H1 (cell line): ENCODE data around the gene PRR33. TPM values are rescaled to one million over a fixed set of nuclear protein-coding genes. Genes with fewer than 3 reads are reported as not detected.

Experiments used
- CTCF ChIA-PET: fragments of 300-600 bp; sonication (Branson Sonifier 250); formaldehyde crosslinking; loops from one replicate; lab custom pipeline; 2021; ENCODE audit not compliant: partially characterized antibody; lab: Charles Lee
- POLR2A ChIA-PET: fragments of 300-600 bp; sonication (Branson Sonifier 250); formaldehyde crosslinking; loops from one replicate; lab custom pipeline; 2021; ENCODE audit warnings: inconsistent platforms; ENCODE audit not compliant: partially characterized antibody; lab: Charles Lee
- DNase-seq, 2 experiments: peaks; one replicate each; pipeline versions ENCODE4 v3.0.0 to v3.0.0-alpha.2; 2010 to 2022; ENCODE audit warnings: low spot score in 2 of 2, low read depth in 1 of 2, mixed read lengths in 1 of 2
- FAIRE-seq: peaks from 2 replicates; lab custom pipeline; 2011; peaks lifted over from hg19 to GRCh38; lab: Jason Lieb, UNC
- H2AFZ ChIP-seq: 2 replicates; pipeline ENCODE4 v1.8.1; 2012; ENCODE audit warnings: low read length, inconsistent platforms
- H2AK5ac ChIP-seq: 2 replicates; pipeline ENCODE4 v1.6.1; 2013; ENCODE audit warnings: low read depth, low read length
- H2BK120ac ChIP-seq: replicated peaks from 2 replicates; pipeline ENCODE3; 2013; ENCODE audit warnings: low read depth, low read length, inconsistent platforms
- H2BK12ac ChIP-seq: 2 replicates; pipeline ENCODE4 v1.6.1; 2013; ENCODE audit warnings: low read depth, low read length
- H2BK15ac ChIP-seq: 2 replicates; pipeline ENCODE4 v1.6.1; 2013; ENCODE audit warnings: low read length
- H2BK20ac ChIP-seq: 2 replicates; pipeline ENCODE4 v1.6.1; 2013; ENCODE audit warnings: low read length
- H2BK5ac ChIP-seq: 2 replicates; pipeline ENCODE4 v1.6.1; 2013; ENCODE audit warnings: low read depth, low read length
- H3K14ac ChIP-seq: 2 replicates; pipeline ENCODE4 v1.6.1; 2013; ENCODE audit warnings: inconsistent platforms; ENCODE audit not compliant: insufficient read length
- H3K18ac ChIP-seq: 2 replicates; pipeline ENCODE4 v1.6.1; 2013; ENCODE audit warnings: low read length; ENCODE audit errors: extremely low read depth
- H3K23ac ChIP-seq: 2 replicates; pipeline ENCODE4 v1.6.1; 2013; ENCODE audit warnings: inconsistent platforms; ENCODE audit not compliant: insufficient read length
- H3K23me2 ChIP-seq: 2 replicates; pipeline ENCODE4 v1.6.1; 2013; ENCODE audit warnings: low read depth, low read length
- H3K27ac ChIP-seq: 2 replicates; pipeline ENCODE4 v1.6.1; 2011; ENCODE audit warnings: low read depth, low read length, inconsistent platforms
- H3K27me3 ChIP-seq, 4 experiments: replicated peaks in 1 of 4; 1 replicate in 1 of 4; 2 replicates in 3 of 4; pipeline versions ENCODE4 v1.6.1 to v1.8.1; 2011 to 2013; ENCODE audit warnings: low read length in 3 of 4, mild to moderate bottlenecking in 3 of 4, inconsistent platforms in 2 of 4, mixed read lengths in 2 of 4, moderate library complexity in 1 of 4; ENCODE audit not compliant: control insufficient read depth in 3 of 4, insufficient read depth in 3 of 4; ENCODE audit errors: extremely low read depth in 1 of 4
- H3K36me3 ChIP-seq, 4 experiments: 2 replicates each; pipeline versions ENCODE4 v1.6.1 to v1.8.1; 2011 to 2013; ENCODE audit warnings: mild to moderate bottlenecking in 4 of 4, low read length in 3 of 4, moderate library complexity in 2 of 4, control low read depth in 1 of 4, inconsistent platforms in 1 of 4; ENCODE audit not compliant: insufficient read depth in 4 of 4, control insufficient read depth in 2 of 4
- H3K4ac ChIP-seq: replicated peaks from 2 replicates; pipeline ENCODE3; 2013; ENCODE audit warnings: low read length, low read depth, mixed read lengths, inconsistent platforms; ENCODE audit not compliant: insufficient read length
- H3K4me1 ChIP-seq, 4 experiments: replicated peaks in 1 of 4; 1 replicate in 1 of 4; 2 replicates in 3 of 4; pipeline versions ENCODE4 v1.6.1 to v1.8.1; 2011 to 2013; ENCODE audit warnings: low read length in 3 of 4, inconsistent platforms in 2 of 4, mixed read lengths in 1 of 4; ENCODE audit not compliant: insufficient read depth in 4 of 4, control insufficient read depth in 3 of 4
- H3K4me2 ChIP-seq, 2 experiments: 2 replicates each; pipeline versions ENCODE4 v1.6.1 to v1.8.1; 2011 to 2013; ENCODE audit warnings: low read depth in 2 of 2, low read length in 2 of 2, control low read depth in 1 of 2, inconsistent platforms in 1 of 2, mild to moderate bottlenecking in 1 of 2; ENCODE audit not compliant: insufficient read depth in 1 of 2
- H3K4me3 ChIP-seq, 4 experiments: fragments of 200-600, 300-600 bp in 1 of 4; sonication (generic), shearing (Covaris generic), sonication (Bioruptor Twin) in 1 of 4; 2 replicates each; pipeline versions ENCODE4 v1.5.1 to v1.8.1; 2011 to 2016; ENCODE audit warnings: low read length in 4 of 4, low read depth in 3 of 4, control low read depth in 2 of 4, inconsistent platforms in 2 of 4, mild to moderate bottlenecking in 2 of 4, mixed read lengths in 1 of 4, moderate library complexity in 1 of 4; ENCODE audit not compliant: insufficient read depth in 2 of 4; ENCODE audit errors: extremely low read depth in 1 of 4
- H3K56ac ChIP-seq: replicated peaks from 2 replicates; pipeline ENCODE3; 2013; ENCODE audit warnings: low read depth, mild to moderate bottlenecking, mixed read lengths, low read length, inconsistent platforms; ENCODE audit not compliant: insufficient read length
- H3K79me1 ChIP-seq: 2 replicates; pipeline ENCODE4 v1.6.1; 2013; ENCODE audit warnings: low read depth, low read length, control low read depth
- H3K79me2 ChIP-seq, 2 experiments: 2 replicates each; pipeline versions ENCODE4 v1.6.1 to v1.8.1; 2012 to 2013; ENCODE audit warnings: low read length in 2 of 2, mild to moderate bottlenecking in 2 of 2, inconsistent platforms in 1 of 2; ENCODE audit not compliant: insufficient read depth in 2 of 2, control insufficient read depth in 1 of 2
- H3K9ac ChIP-seq, 4 experiments: replicated peaks in 1 of 4; 1 replicate in 1 of 4; 2 replicates in 3 of 4; pipeline versions ENCODE4 v1.6.1 to v1.8.1; 2011 to 2013; ENCODE audit warnings: low read depth in 3 of 4, low read length in 3 of 4, control low read depth in 2 of 4, mild to moderate bottlenecking in 2 of 4, moderate library complexity in 2 of 4, inconsistent platforms in 1 of 4; ENCODE audit errors: extremely low read depth in 1 of 4
- H3K9me3 ChIP-seq, 2 experiments: 2 replicates each; pipeline versions ENCODE4 v1.6.1 to v1.8.1; 2012 to 2013; ENCODE audit warnings: mild to moderate bottlenecking in 2 of 2, moderate library complexity in 2 of 2, control low read depth in 1 of 2, inconsistent platforms in 1 of 2, low read depth in 1 of 2, low read length in 1 of 2, mixed read lengths in 1 of 2; ENCODE audit not compliant: insufficient read depth in 2 of 2
- H4K20me1 ChIP-seq, 2 experiments: replicated peaks in 1 of 2; 2 replicates each; pipeline versions ENCODE3 to v1.8.1; 2011 to 2013; ENCODE audit warnings: inconsistent platforms in 2 of 2, low read length in 2 of 2, mild to moderate bottlenecking in 1 of 2; ENCODE audit not compliant: insufficient read depth in 2 of 2, control insufficient read depth in 1 of 2
- H4K5ac ChIP-seq: 2 replicates; pipeline ENCODE4 v1.6.1; 2013; ENCODE audit warnings: low read length, low read depth, mixed read lengths, inconsistent platforms; ENCODE audit not compliant: insufficient read length
- H4K8ac ChIP-seq: 2 replicates; pipeline ENCODE4 v1.8.0; 2013; ENCODE audit warnings: mild to moderate bottlenecking, moderate library complexity, low read length, inconsistent platforms; ENCODE audit not compliant: insufficient read depth; ENCODE audit errors: extremely low read depth
- H4K91ac ChIP-seq: replicated peaks from 2 replicates; pipeline ENCODE3; 2013; ENCODE audit warnings: low read length, mixed read lengths, inconsistent platforms; ENCODE audit not compliant: insufficient read length
- BACH1 ChIP-seq: IDR thresholded peaks from 2 replicates; pipeline ENCODE4 v1.6.1; 2012; ENCODE audit warnings: low read length, improper control_type of control experiment
- BCL11A ChIP-seq, 2 experiments: IDR thresholded peaks; one replicate each; pipeline ENCODE4 v1.6.1; 2011; ENCODE audit warnings: low read depth in 2 of 2, low read length in 2 of 2, mild to moderate bottlenecking in 2 of 2
- CTBP2 ChIP-seq: IDR thresholded peaks from 2 replicates; pipeline ENCODE4 v1.7.0; 2011; ENCODE audit warnings: borderline replicate concordance, mild to moderate bottlenecking, moderate library complexity, mixed read lengths, low read length; ENCODE audit not compliant: insufficient read depth, insufficient read length
- FOSL1 ChIP-seq: IDR thresholded peaks from 2 replicates; pipeline ENCODE4 v1.6.1; 2011; ENCODE audit warnings: mild to moderate bottlenecking, low read depth, low read length, moderate library complexity; ENCODE audit not compliant: insufficient read depth
- HDAC6 ChIP-seq: IDR thresholded peaks from one replicate; pipeline ENCODE4 v1.7.1; 2012; ENCODE audit warnings: low read depth, mild to moderate bottlenecking, inconsistent platforms, low read length, moderate library complexity
- JUN ChIP-seq: IDR thresholded peaks from 2 replicates; pipeline ENCODE4 v1.6.1; 2011; ENCODE audit warnings: low read depth, mild to moderate bottlenecking, improper control_type of control experiment, low read length
- RFX5 ChIP-seq: IDR thresholded peaks from 2 replicates; pipeline ENCODE4 v1.6.1; 2011; ENCODE audit warnings: low read depth, low read length, improper control_type of control experiment, borderline replicate concordance
- RNF2 ChIP-seq: fragments of 200-900, 300-1000 bp; sonication (generic); IDR thresholded peaks from 2 replicates; pipeline ENCODE4 v1.7.1; 2016; ENCODE audit warnings: borderline replicate concordance, low read depth, mild to moderate bottlenecking, antibody characterized with exemption, low read length; ENCODE audit not compliant: poor library complexity, severe bottlenecking; ENCODE audit errors: missing control alignments
- SRF ChIP-seq: IDR thresholded peaks from 2 replicates; pipeline ENCODE4 v1.6.1; 2011; ENCODE audit warnings: mild to moderate bottlenecking, low read depth, low read length, moderate library complexity
- TAF7 ChIP-seq: optimal IDR thresholded peaks from 2 replicates; pipeline ENCODE3; 2011; ENCODE audit warnings: low read depth, mild to moderate bottlenecking, inconsistent platforms, low read length, moderate library complexity, borderline replicate concordance
- TBP ChIP-seq: IDR thresholded peaks from 2 replicates; pipeline ENCODE4 v1.6.1; 2011; ENCODE audit warnings: low read depth, low read length, improper control_type of control experiment
- WGBS, 2 experiments: shearing (Covaris generic) in 1 of 2; methylation state at CpG; one replicate each; pipeline versions ENCODE4 v1.1.6 to v1.1.7; 2013 to 2015; ENCODE audit warnings: low lambda C conversion rate in 2 of 2, mixed read lengths in 2 of 2, inconsistent platforms in 1 of 2, low coverage in 1 of 2, missing lambda C conversion rate in 1 of 2; ENCODE audit not compliant: insufficient replicate concordance in 2 of 2, insufficient coverage in 1 of 2, insufficient read length in 1 of 2; ENCODE audit errors: extremely low coverage in 1 of 2, missing lambda C conversion rate in 1 of 2; 5-methylcytosine and 5-hydroxymethylcytosine counted together
- polyA plus RNA-seq, 7 experiments: library from polyadenylated mRNA; depleted of rRNA in 3 of 7; stranded (reverse) in 5 of 7; unstranded in 2 of 7; fragments of >200 nt in 5 of 7; fragments of 200-250 nt in 2 of 7; gene quantifications; 1 replicate in 5 of 7; 2 replicates in 1 of 7; 4 replicates in 1 of 7; pipeline versions ENCODE4 v1.2.1 to v1.2.3, GENCODE V29; 2011 to 2013; ENCODE audit warnings: missing spikeins in 2 of 7, mixed read lengths in 2 of 7
- total RNA-seq: library from RNA; stranded (reverse); fragmentation: NEBNext Ultra II Directional; extraction: Animal tissue kit (Norgen Biotek cat#: 25700); gene quantifications from 2 replicates; pipeline ENCODE4 v1.2.1, GENCODE V29; 2021
- TF ChIP-seq, protein P1 (sequence below): IDR thresholded peaks from 2 replicates; pipeline ENCODE4 v1.6.1; 2011; ENCODE audit warnings: low read length, improper control_type of control experiment

PRR33 gene
- total and polyA plus RNA-seq, 2 of the 8 experiments (the other 6 are each of a cell fraction or from before 2014, with no cell fraction given), result 0.02 TPM; not detected in 1

DNA sequence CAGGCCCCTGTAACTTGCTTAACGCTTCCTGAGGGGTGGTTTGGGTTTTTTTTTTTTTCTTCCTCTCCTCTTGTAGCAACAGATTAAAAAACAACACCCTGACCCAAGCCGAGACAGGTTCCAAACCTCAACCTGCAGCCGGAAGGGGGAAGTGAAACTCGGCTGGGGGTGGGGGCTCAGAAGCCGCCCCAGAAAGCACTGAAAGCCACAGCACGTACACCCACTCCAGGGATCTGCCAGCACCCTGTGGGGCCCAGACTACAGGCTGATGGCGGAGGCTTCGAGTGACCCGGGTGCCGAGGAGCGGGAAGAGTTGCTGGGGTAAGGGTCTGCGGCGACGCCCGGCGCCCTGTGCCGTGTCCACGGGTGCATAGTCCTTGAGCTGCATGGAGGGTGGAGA, 38.8 kb downstream of the PRR33 start, which contains the start of gene LSP1:
LSP1 (plus strand) TSS at position 208 of the 400 bp plus-strand sequence; CDS start at position 269, 61 bp downstream.
- H2BK120ac ChIP-seq, result no peak within 1 kb of the TSS
- H3K4me2 ChIP-seq, result no peak within 1 kb of the TSS
- H3K56ac ChIP-seq, result no peak within 1 kb of the TSS
- H2AK5ac ChIP-seq, result no peak within 1 kb of the TSS
- H2BK20ac ChIP-seq, result no peak within 1 kb of the TSS
- no peak within 1 kb of the TSS for H3K14ac ChIP-seq
- no peaks in the 10 kb centered on the region for H3K27me3 ChIP-seq
- H2AFZ ChIP-seq, result no peak within 1 kb of the TSS
- no peak within 1 kb of the TSS for H3K27ac ChIP-seq
- H3K79me2 ChIP-seq, result no peaks in the 10 kb centered on the region
- peak within 1 kb of the TSS; percentile 57 for H4K8ac ChIP-seq
- H3K18ac ChIP-seq, result no peak within 1 kb of the TSS
- no peak within 1 kb of the TSS for H3K23ac ChIP-seq
- no peak within 1 kb of the TSS for H3K9ac ChIP-seq
- H3K4ac ChIP-seq, result no peak within 1 kb of the TSS
- no peak within 1 kb of the TSS for H3K4me3 ChIP-seq
- H4K20me1 ChIP-seq, result no peaks in the 10 kb centered on the region
- no peak within 1 kb of the TSS for H4K5ac ChIP-seq
- H3K79me1 ChIP-seq, result no peaks in the 10 kb centered on the region
- H3K23me2 ChIP-seq, result no peaks in the 10 kb centered on the region
- POLR2A ChIA-PET, result no interaction called here
- no peaks in the 10 kb centered on the region for H3K9me3 ChIP-seq
- CTCF ChIA-PET, result interaction anchor here (0.8 to 15.7 kb wide), 7 partner anchors 16 to 301 kb away, joined by 3 to 232 read pairs (median 5); no protein-coding TSS in a partner anchor
- DNase-seq (no peak), FAIRE-seq (no peak)
- H2BK5ac ChIP-seq, result no peak within 1 kb of the TSS
- 90% methylated on average over 17 of the region's 18 CpGs; no CpG with 5 or more reads in 1 of the 2 experiments for WGBS, 2 experiments
- no peak within 1 kb of the TSS for H2BK15ac ChIP-seq
- no peaks in the 10 kb centered on the region for H3K36me3 ChIP-seq
- no peak within 1 kb of the TSS for H4K91ac ChIP-seq
- no peak within 1 kb of the TSS for H2BK12ac ChIP-seq
- H3K4me1 ChIP-seq, result no peaks in the 10 kb centered on the region
- TF ChIP-seq HDAC6, result no peak
- TF ChIP-seq, protein P1, sequence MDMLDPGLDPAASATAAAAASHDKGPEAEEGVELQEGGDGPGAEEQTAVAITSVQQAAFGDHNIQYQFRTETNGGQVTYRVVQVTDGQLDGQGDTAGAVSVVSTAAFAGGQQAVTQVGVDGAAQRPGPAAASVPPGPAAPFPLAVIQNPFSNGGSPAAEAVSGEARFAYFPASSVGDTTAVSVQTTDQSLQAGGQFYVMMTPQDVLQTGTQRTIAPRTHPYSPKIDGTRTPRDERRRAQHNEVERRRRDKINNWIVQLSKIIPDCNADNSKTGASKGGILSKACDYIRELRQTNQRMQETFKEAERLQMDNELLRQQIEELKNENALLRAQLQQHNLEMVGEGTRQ, result no peak
- TF ChIP-seq TBP, result no peak
- no peak for TF ChIP-seq RNF2
- no peak for TF ChIP-seq TAF7
- TF ChIP-seq SRF, result no peak
- no peak for TF ChIP-seq FOSL1
- no peak for TF ChIP-seq BCL11A (IDR thresholded peaks at IDR 0.05; ENCODE audit: low read depth in 2 of 2, low read length in 2 of 2)
- TF ChIP-seq BACH1, result no peak
- TF ChIP-seq CTBP2, result no peak
- no peak for TF ChIP-seq RFX5
- TF ChIP-seq JUN, result no peak
